IPS-18c (cell line): ENCODE measurements around the gene TMEM231.
A peak's percentile ranks its signal among the peaks of the same experiment; 100 is the strongest.
"Not testable (repeated sequence)": the region's sequence is repeated elsewhere in the genome, so short reads cannot be mapped to it uniquely, and the experiment has no call there.

Experiments used
- H3K4me3 ChIP-seq: 2 replicates; pipeline ENCODE4 v1.7.0; 2013; ENCODE audit warnings: low read depth, mild to moderate bottlenecking, low read length, moderate library complexity; ENCODE audit not compliant: insufficient read depth
- H3K9me3 ChIP-seq: one replicate; pipeline ENCODE4 v1.6.1; 2013; ENCODE audit warnings: mild to moderate bottlenecking, low read length, moderate library complexity; ENCODE audit not compliant: control insufficient read depth, insufficient read depth

Gene TMEM231

GRCh38 chr16:75572864-75573542 is 17.0 kb upstream of the TMEM231 start:
- H3K4me3 ChIP-seq, result no peak overlapping the region
- no peaks in the 10 kb centered on the region for H3K9me3 ChIP-seq

- no peaks in the 10 kb centered on the region for H3K9me3 ChIP-seq
Measured at GRCh38 chr16:75570396-75571065, 14.5 kb upstream of the TMEM231 start.

GRCh38 chr16:75567911-75568310 is 11.9 kb upstream of the TMEM231 start:
- Histone ChIP-seq H3K4me3 (no peak overlapping the region), H3K9me3 (no peaks in the 10 kb centered on the region)

More at GRCh38 chr16:75570396-75571065, 14.5 kb upstream of the TMEM231 start:
- no peak overlapping the region for H3K4me3 ChIP-seq

DNA sequence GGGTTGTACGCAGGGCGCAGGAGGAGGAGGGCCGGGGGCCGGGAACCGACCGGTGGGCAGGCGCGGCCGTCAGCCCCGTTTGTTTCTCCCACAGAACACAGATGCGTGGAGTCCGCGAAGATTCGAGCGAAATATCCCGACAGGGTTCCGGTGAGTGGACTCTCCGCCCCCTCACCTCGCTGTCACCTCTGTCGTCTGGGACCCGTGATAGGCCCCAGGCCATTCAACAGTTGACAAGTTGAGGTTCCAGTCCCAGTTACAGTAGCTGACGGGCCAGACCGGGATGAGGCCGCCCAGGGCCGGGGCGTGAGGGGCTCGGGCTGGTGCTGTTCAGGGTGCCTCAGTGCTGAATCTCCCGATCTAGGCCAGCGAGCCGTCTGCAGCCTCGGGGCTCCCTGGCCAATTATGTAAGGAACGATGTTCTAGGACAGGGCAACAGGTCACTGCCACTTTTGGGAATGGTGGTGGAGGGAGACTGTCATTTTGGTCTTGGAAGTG is 10.8 kb upstream of the TMEM231 start:
- Histone ChIP-seq H3K9me3 (no peaks in the 10 kb centered on the region), H3K4me3 (peak overlapping the region; percentile 69)

DNA sequence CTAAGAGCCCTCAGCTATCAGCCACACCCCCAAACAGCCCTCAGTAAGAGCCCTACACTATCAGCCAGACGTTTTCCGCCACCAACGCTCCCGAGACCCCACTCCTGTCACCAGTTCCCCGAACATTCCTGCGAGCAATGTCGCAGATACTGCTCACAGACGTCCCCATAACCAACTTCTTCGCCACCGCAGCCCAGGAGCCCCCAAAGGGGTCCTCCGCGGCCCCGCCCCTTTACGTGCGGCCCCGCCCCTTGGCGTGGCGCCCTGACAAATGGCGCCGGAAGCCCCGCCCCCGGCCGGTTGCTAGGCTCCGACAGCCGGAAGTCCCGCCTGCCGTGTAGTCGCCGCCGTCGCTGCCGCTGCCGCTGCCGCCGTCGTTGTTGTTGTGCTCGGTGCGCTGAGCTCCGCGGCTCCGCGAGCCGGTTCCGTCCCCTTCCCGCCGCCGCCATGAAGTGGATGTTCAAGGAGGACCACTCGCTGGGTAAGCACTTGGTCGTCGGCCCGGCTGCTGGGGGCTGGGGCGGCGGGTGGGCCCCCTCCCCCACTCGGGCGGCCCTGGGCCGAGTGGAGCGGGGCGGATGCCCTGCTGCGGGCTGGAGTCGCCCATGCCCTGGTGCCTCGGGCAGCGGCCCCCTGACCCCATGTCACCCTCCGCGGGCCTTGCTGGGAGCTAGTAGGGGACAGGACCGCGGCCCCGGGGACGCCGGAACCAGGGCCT is 10.1 kb upstream of the TMEM231 start, which contains the start of gene GABARAPL2:
Gene GABARAPL2 (plus strand): TSS at position 340 of the 718 bp plus-strand sequence. CDS start 108 bp downstream, at position 448.
- Histone ChIP-seq H3K9me3 (no peaks in the 10 kb centered on the region), H3K4me3 (peak within 1 kb of the TSS; percentile 69)

GRCh38 chr16:75565640-75566039 is 9.6 kb upstream of the TMEM231 start:
- H3K4me3 ChIP-seq, result peak overlapping the region; percentile 69
- no peaks in the 10 kb centered on the region for H3K9me3 ChIP-seq

GRCh38 chr16:75559564-75560372 is 3.7 kb upstream of the TMEM231 start:
- Histone ChIP-seq H3K4me3 (no peak overlapping the region), H3K9me3 (no peaks in the 10 kb centered on the region)

- Histone ChIP-seq H3K4me3 (no peak overlapping the region), H3K9me3 (no peaks in the 10 kb centered on the region)
Measured at GRCh38 chr16:75558846-75559401, 2.9 kb upstream of the TMEM231 start.

- peak overlapping the region; percentile 80; the same call in 1 of the 2 replicates for H3K4me3 ChIP-seq
- no peaks in the 10 kb centered on the region for H3K9me3 ChIP-seq
Measured at GRCh38 chr16:75556431-75556950, 439 bp upstream of the TMEM231 start.

- peak overlapping the region; percentile 80 for H3K4me3 ChIP-seq
- H3K9me3 ChIP-seq, result no peaks in the 10 kb centered on the region
Measured at GRCh38 chr16:75555213-75555706, 792 bp downstream of the TMEM231 start.

DNA sequence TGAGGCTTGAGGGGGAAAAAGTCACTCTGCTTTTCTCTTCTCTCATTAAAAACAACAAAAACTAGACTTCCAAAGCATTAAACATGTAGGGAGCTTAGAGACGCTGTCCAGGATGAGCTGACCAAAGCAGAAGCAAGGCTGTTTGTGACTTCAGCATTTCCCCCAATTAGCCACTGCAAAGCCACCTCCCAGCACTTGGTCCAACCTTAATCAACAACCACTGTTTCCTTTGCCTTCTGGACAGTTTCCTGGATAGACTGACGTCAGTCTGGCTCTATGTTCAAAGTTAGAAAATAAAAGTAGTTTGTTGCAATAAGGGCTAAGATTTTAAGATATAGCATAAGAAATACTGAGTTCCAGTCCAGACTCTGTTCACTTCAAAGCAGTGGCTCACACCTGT is 3.1 kb downstream of the TMEM231 start:
- Histone ChIP-seq H3K4me3 (no peak overlapping the region), H3K9me3 (no peaks in the 10 kb centered on the region)

DNA sequence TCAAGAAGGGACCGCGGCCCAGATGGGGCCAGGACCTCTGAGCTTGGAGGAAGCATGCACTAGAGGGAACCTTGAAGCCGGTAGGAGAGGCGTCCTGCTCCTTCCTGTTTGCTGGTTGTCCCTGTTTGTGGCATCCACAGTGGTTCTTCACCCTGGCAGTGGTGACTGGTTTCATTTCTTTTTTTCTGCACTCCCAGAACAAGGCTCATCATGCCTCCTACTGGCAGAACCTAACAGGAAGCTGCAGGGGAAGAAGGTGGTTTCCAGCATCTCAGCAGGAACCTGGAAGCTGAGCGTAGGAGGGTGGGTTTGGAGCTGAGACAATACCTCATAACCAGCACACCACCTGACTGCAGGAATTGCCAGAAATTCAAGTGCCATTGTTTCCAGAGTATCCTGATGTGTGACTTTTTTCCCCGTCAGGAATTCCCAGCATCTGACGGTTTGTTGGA is 5.8 kb downstream of the TMEM231 start:
- Histone ChIP-seq H3K9me3 (no peaks in the 10 kb centered on the region), H3K4me3 (no peak overlapping the region)

- not testable (repeated sequence) for H3K9me3 ChIP-seq, H3K4me3 ChIP-seq
Measured at GRCh38 chr16:75548456-75548855, 7.6 kb downstream of the TMEM231 start.

DNA sequence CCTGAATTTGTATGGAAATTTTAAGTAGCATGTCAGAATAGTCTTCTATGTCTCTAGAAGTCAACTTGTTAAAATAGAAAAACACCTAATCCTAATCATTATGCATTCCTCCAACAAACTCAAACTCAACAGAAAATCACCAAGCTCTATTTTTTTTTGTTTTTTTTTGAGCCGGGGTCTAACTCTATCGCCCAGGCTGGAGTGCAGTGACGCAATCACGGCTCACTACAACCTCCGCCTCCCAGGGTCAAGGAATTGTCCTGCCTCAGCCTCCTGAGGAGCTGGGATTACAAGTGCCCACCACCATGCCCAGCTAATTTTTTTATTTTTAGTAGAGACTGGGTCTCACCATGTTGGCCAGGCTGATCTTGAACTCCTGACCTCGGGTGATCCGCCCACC is 9.8 kb downstream of the TMEM231 start:
- no peak overlapping the region for H3K4me3 ChIP-seq
- H3K9me3 ChIP-seq, result no peaks in the 10 kb centered on the region

DNA sequence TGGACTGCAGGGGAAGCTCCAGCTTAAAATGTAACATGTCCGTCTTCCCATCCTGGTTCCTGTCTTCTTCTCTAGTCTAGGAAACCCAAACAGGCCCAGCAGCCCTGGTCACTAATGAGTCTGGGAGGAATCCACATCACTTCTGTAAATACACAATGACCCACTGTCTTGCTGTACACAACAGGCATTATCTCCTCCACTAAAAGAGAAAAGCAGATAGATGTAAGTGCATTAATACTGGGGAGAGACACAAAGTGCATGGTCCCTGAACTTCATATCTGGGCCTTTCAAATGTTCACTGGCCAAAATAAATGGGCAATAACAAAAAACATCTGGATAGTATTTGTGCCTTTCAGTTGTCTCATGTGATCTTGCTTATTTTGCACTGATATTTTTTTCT is 10.2 kb downstream of the TMEM231 start:
- H3K4me3 ChIP-seq, H3K9me3 ChIP-seq: not testable (repeated sequence)

DNA sequence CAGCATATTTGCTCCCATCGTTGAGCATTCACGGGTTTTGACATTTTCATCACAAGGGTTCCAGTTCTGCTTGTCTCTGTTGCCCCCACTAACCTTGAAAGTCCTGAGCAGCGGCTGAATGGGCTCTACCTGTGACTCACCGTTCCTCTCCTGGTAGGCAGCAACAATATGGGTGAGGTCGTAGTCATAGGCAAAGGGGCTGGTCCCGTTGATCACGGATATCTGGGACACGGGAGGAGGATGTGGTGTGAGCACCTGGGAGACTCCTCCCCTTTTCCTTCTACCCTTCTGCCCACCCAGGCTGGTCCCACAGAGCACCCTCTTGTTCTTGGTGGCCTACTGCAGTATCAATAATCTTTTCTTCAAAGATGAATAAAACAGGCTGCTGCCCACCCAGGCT is 13.6 kb downstream of the TMEM231 start:
- not testable (repeated sequence) for H3K9me3 ChIP-seq, H3K4me3 ChIP-seq
